Sciatic nerve (tissue), 2 donors: ENCODE measurements around the gene PTPRH. TPM values are rescaled to one million over a fixed set of nuclear protein-coding genes. Genes with fewer than 3 reads are reported as not detected.
"Not testable (repeated sequence)": the region's sequence is repeated elsewhere in the genome, so short reads cannot be mapped to it uniquely, and the experiment has no call there.

Experiments used
- ATAC-seq: fragments of 200-7000 bp; cut with Tn5 transposase; one replicate; pipeline ENCODE4 v1.9.1; 2020; ENCODE audit warnings: mild to moderate bottlenecking, moderate library complexity
- DNase-seq: peaks from one replicate; pipeline ENCODE4 v3.0.0-alpha.2; 2020; ENCODE audit warnings: low spot score
- intact Hi-C: fragments of 100-400 bp; cut with DNase I; formaldehyde crosslinking; loops from one replicate; pipeline ENCODE4 v1.14.2; 2022
- total RNA-seq: library from RNA; stranded (reverse); fragmentation: NEBNext Ultra II Directional; extraction: Animal tissue kit (Norgen Biotek cat#: 25700); gene quantifications from one replicate; pipeline ENCODE4 v1.2.1, GENCODE V29; 2021
- donor health status: DM: no; HTN: no; CAD: no.
- donor health status: DM: no; HTN: no; CAD: no.

The PTPRH gene
- total RNA-seq, 1 donor from 2014 or later = 1.5 TPM

DNA sequence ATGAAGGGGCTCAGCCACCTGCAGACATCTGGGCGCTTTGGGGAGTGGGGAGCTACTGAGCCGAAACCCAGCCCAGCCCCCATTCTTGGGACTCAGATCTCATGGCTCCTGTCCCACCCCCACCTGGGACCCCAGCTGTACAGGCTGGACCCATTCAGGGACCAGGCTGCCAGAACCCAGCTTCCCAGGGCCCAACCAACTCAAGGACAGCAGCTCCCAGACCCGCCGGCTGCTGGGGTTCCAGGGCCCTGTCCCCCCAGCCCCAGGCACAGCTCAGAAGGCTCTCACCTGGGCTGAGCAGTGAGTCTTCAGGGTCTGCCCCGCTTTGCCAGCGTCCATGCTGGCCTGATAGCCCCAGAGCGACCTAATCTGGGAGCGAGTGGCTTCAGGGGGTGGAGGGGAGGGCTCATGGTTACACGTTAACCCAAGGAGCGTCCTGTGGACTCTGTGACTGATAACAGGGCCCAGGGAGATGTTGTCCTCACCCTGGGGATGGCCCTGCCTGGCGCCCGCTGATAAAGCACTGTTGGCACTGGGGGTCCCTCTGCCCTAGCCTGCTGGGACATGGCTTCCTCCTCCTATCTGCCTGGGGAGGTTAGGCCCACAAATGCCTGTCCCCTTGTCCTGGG, 19.2 kb upstream of the PTPRH start, which contains the start of gene TMEM86B:
TMEM86B (minus strand) TSS at position 361 of the 629 bp plus-strand sequence; CDS start at position 339, 22 bp downstream.
- no peak for ATAC-seq
- no peak for DNase-seq
- intact Hi-C loops = no loop called here

- intact Hi-C loops = no loop called here
- ATAC-seq = no peak
- no peak for DNase-seq
These were observed 18.7 kb upstream of the PTPRH start for GRCh38 chr19:55228015-55228391.

DNA sequence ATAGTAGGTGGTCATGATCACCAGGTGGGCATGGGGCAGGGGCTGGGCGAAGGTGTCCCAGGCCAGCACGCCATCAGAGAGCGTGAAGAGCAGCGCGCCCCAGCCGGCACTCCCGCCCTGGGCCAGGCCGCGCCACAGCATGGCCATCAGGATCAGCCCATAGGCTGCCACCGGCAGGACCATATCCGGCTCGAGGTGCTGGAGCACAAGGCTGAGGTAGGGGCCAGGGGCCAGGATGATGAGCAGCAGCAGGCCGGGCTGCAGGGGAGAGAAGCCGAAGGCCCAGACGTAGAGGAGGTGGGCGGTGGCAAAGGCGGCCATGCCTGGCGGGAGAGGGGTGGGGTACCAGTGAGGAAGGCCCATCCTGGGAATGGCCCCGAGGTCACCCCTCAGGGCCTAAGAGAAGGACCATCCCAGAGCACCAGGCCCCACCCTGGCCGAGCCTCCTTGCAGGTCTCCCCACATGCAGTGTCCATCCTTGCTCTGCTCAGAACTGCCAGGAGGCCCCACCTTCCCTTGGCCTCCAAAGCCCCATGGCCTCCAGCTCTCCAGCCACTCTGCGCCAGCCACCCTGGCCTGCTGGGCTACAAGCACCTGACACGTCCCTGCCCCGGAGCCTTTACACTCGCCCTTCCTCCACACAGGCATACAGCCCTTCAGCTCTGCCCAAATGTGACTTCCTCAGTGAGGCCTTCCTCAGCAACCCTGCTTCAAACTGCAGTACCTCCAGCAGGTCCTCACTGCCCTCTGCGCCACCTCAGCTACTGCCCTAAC, 18.1 kb upstream of the PTPRH start:
- no peak for ATAC-seq
- no peak for DNase-seq
- intact Hi-C loops = no loop called here

DNA sequence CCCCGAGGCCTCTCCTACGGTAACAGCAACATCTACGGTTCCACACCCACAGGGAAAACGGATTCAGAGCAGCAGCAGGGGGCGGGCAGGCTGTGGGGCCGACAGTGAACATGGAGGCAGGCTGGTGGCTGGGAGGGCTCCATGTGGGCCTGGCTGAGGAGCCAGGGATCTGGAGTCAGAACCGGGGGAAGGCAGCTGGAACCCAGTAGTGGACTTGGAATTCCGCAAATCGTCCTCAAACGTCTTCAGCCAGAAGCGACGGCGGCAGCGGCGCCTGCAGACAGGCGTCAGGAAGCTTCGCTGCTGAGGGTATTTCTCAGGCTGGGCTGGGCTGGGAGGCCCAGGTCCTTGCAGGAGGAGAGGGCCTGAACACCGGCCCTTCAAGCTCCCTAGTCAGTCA, 17.5 kb upstream of the PTPRH start:
- ATAC-seq (no peak), DNase-seq (no peak)
- intact Hi-C loops = no loop called here

- no peak for ATAC-seq
- no peak for DNase-seq
- intact Hi-C loops = no loop called here
These were observed 17.0 kb upstream of the PTPRH start for GRCh38 chr19:55226273-55226672.

- intact Hi-C loops = no loop called here
- ATAC-seq (no peak), DNase-seq (no peak)
These were observed 16.2 kb upstream of the PTPRH start for GRCh38 chr19:55225415-55225958.

- intact Hi-C loops, ATAC-seq, DNase-seq: not testable (repeated sequence)
These were observed 15.5 kb upstream of the PTPRH start for GRCh38 chr19:55224679-55225414.

DNA sequence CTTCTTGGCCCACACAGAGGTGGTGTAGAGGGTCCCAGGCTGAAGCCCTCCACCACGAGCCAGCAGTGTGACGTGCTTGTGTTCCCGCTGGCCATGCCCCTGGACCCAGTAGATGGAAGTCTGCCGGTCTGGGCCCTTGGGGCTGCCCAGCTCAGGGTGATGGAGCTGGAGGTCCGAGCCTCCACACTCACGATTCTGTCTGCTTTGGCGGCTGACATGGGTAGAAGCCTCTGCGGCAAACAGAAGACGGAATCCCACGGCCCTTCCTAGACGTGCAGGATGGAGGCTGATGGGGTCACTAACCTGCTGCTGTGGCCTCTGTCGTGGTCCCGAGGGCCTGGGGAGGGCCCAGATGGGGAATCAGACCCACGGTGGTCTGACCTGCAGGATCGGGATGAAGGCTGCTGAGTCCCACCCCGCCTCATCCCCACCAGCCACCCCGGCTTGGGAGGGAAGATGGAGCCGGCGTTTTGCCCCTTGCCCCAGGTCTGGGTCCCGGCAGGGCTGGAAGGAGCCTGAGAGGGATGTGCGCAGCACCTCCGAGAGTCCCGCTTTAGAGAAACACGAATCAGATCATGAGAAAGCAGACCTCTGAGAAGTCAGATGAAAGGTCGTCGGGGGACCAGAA, 14.9 kb upstream of the PTPRH start:
- DNase-seq = no peak
- intact Hi-C loops = no loop called here
- no peak for ATAC-seq

DNA sequence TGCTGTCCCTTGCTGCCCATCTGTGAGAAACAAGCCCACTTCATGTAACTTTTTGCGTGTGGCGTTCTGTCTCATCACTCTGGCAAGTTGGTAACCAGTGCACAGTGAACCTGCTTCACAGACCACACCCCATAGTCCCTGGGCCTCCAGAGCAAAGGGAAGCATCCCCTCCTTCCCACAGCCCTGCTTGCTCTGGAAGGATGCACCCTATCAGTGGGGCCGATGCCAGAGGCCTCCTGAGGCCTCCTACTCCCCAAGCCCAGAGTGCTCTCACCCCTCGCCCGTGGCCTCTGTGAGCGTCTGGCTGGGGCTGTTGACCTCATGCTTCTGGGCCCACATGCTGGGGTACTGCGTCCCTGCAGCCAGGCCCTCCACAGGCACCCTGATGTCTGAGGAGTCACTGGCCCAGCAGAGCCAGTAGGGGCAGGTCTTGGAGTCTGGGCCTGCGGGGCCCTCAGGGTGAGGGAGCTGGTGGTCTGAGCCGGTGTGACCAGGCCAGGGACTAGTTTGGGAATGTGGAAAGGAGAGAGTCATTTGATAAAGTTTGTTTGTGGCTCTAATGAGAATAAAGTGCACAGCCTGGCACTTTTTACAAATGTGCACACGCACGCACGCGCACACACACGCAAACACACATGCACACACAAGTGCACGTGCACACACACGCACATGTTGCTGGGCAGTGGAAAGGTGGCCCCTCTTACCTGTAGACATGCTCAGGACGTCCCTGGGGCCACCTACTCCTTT, 14.2 kb upstream of the PTPRH start:
- intact Hi-C loops = no loop called here
- ATAC-seq = no peak

GRCh38 chr19:55220525-55220924, 11.2 kb upstream of the PTPRH start:
- intact Hi-C loops = no loop called here
- DNase-seq = no peak
- no peak for ATAC-seq

More for the DNA sequence above, 14.2 kb upstream of the PTPRH start:
- DNase-seq = no peak

GRCh38 chr19:55216461-55217198, 7.3 kb upstream of the PTPRH start:
- ATAC-seq (peak; percentile 83), DNase-seq (peak; percentile 81)
- intact Hi-C loops = no loop called here

GRCh38 chr19:55213547-55213946, 4.2 kb upstream of the PTPRH start:
- DNase-seq = no peak
- intact Hi-C loops = no loop called here
- ATAC-seq = no peak

GRCh38 chr19:55212447-55212846, 3.1 kb upstream of the PTPRH start:
- intact Hi-C loops = no loop called here
- DNase-seq = no peak
- no peak for ATAC-seq

GRCh38 chr19:55209693-55210472, 582 bp upstream of the PTPRH start:
- no peak for DNase-seq
- ATAC-seq = no peak
- intact Hi-C loops = no loop called here

- peak; percentile 89 for ATAC-seq
- intact Hi-C loops = no loop called here
- DNase-seq = peak; percentile 76
These were observed 2.4 kb downstream of the PTPRH start for GRCh38 chr19:55206664-55207500.

- intact Hi-C loops, DNase-seq, ATAC-seq: not testable (repeated sequence)
These were observed 7.1 kb downstream of the PTPRH start for GRCh38 chr19:55202199-55202598.
